HepG2 (cell line): ENCODE results near the gene C16orf95. TPM values are rescaled to one million over a fixed set of nuclear protein-coding genes. Genes with fewer than 3 reads are reported as not detected.

Source experiments
- CHD4 ChIP-seq: fragments of 200-600 bp; sonication (generic); IDR thresholded peaks from 2 replicates; pipeline ENCODE4 v1.7.0; 2017; ENCODE audit warnings: mild to moderate bottlenecking, low read length, borderline replicate concordance
- FOSL2 ChIP-seq: sonication (generic); formaldehyde crosslinking; IDR thresholded peaks from 2 replicates; pipeline ENCODE4 v1.4.0; 2020; ENCODE audit warnings: missing genetic modification reagents
- GABPB1 ChIP-seq: IDR thresholded peaks from 2 replicates; pipeline ENCODE4 v1.6.1; 2016; ENCODE audit warnings: mild to moderate bottlenecking, missing genetic modification reagents, moderate library complexity, missing compliant biosample characterization
- KAT2B ChIP-seq: fragments of 150-350 bp; IDR thresholded peaks from 2 replicates; pipeline ENCODE4 v1.6.1; 2014; ENCODE audit warnings: low read depth, low read length, borderline replicate concordance
- MAFF ChIP-seq: IDR thresholded peaks from 2 replicates; pipeline ENCODE4 v1.6.1; 2011; ENCODE audit warnings: low read depth, low read length, improper control_type of control experiment
- MTA1 ChIP-seq: sonication (generic); formaldehyde crosslinking; IDR thresholded peaks from 2 replicates; pipeline ENCODE4 v1.4.0; 2020; ENCODE audit warnings: missing genetic modification reagents, mild to moderate bottlenecking, borderline replicate concordance
- NFKB2 ChIP-seq: sonication (generic); formaldehyde crosslinking; IDR thresholded peaks from 2 replicates; pipeline ENCODE4 v1.4.0; 2020; ENCODE audit warnings: missing genetic modification reagents, borderline replicate concordance
- PHF5A ChIP-seq: IDR thresholded peaks from one replicate; pipeline ENCODE4 v1.6.1; 2018; ENCODE audit warnings: low read depth, missing genetic modification reagents; ENCODE audit not compliant: unreplicated experiment
- POLR2AphosphoS5 ChIP-seq: IDR thresholded peaks from 2 replicates; pipeline ENCODE4 v1.6.1; 2012; ENCODE audit warnings: low read depth, low read length
- SAFB2 ChIP-seq: sonication (generic); formaldehyde crosslinking; IDR thresholded peaks from 2 replicates; pipeline ENCODE4 v1.5.1; 2020; ENCODE audit warnings: missing genetic modification reagents, low read depth, mild to moderate bottlenecking, borderline replicate concordance
- U2AF2 ChIP-seq: fragments of 200-400 bp; formaldehyde crosslinking; IDR thresholded peaks from 2 replicates; pipeline ENCODE4 v1.6.1; 2017; ENCODE audit warnings: low read depth, mild to moderate bottlenecking, low read length
- ZBTB38 ChIP-seq: sonication (generic); formaldehyde crosslinking; IDR thresholded peaks from 2 replicates; pipeline ENCODE4 v1.5.1; 2020; ENCODE audit warnings: mild to moderate bottlenecking, missing genetic modification reagents
- ZFP36 ChIP-seq: fragments of 150-350 bp; IDR thresholded peaks from 2 replicates; pipeline ENCODE4 v1.6.1; 2018; ENCODE audit warnings: borderline replicate concordance, low read length, low read depth; ENCODE audit not compliant: partially characterized antibody
- ZNF629 ChIP-seq: sonication (generic); formaldehyde crosslinking; conservative IDR thresholded peaks from 2 replicates; pipeline ENCODE4 v1.5.0; 2020; ENCODE audit warnings: missing genetic modification reagents
- polyA plus RNA-seq, 8 experiments: library from polyadenylated mRNA; depleted of rRNA in 3 of 8; stranded (reverse) in 7 of 8; unstranded in 1 of 8; fragments of >200 nt; fragmentation: Illumina TruSeq in 4 of 8; extraction: Trizol in 4 of 8; gene quantifications; 2 replicates each; pipeline versions ENCODE4 v1.2.1 to v1.2.3, GENCODE V29; 2011 to 2016; ENCODE audit warnings: low read depth in 4 of 8, missing spikeins in 1 of 8, mixed read lengths in 1 of 8; ENCODE audit not compliant: insufficient read depth in 1 of 8
- total RNA-seq, 5 experiments: library from RNA; depleted of rRNA; stranded (reverse); fragments of >200 nt; fragmentation: Illumina TruSeq; extraction: Trizol; gene quantifications; 2 replicates each; pipeline ENCODE4 v1.2.3, GENCODE V29; 2016; ENCODE audit warnings: low read depth in 1 of 5
- TF ChIP-seq, protein P1 (sequence below): sonication (generic); formaldehyde crosslinking; IDR thresholded peaks from 2 replicates; pipeline ENCODE4 v1.9.0; 2022; ENCODE audit warnings: missing genetic modification reagents, mild to moderate bottlenecking, borderline replicate concordance
- TF ChIP-seq, protein P2 (sequence below): sonication (generic); formaldehyde crosslinking; IDR thresholded peaks from 2 replicates; pipeline ENCODE4 v1.5.0; 2020; ENCODE audit warnings: missing genetic modification reagents
- TF ChIP-seq, protein P3 (sequence below): sonication (generic); formaldehyde crosslinking; IDR thresholded peaks from 2 replicates; pipeline ENCODE4 v1.5.0; 2020; ENCODE audit warnings: missing genetic modification reagents, mild to moderate bottlenecking, borderline replicate concordance
- TF ChIP-seq, protein P4 (sequence below): sonication (generic); formaldehyde crosslinking; IDR thresholded peaks from 2 replicates; pipeline ENCODE4 v1.5.1; 2020; ENCODE audit warnings: mild to moderate bottlenecking, moderate library complexity, missing genetic modification reagents
- TF ChIP-seq, protein P5 (sequence below): IDR thresholded peaks from 2 replicates; pipeline ENCODE4 v1.6.1; 2018; ENCODE audit warnings: missing genetic modification reagents, mild to moderate bottlenecking, missing compliant biosample characterization
- TF ChIP-seq, protein P6 (sequence below): sonication (generic); formaldehyde crosslinking; IDR thresholded peaks from 2 replicates; pipeline ENCODE4 v1.4.0; 2020; ENCODE audit warnings: mild to moderate bottlenecking, missing genetic modification reagents

The C16orf95 gene
- total and polyA plus RNA-seq, 2 of the 13 experiments (the other 11 are each of a cell fraction or from before 2014, with no cell fraction given) = 2.8 to 8.6 TPM

DNA sequence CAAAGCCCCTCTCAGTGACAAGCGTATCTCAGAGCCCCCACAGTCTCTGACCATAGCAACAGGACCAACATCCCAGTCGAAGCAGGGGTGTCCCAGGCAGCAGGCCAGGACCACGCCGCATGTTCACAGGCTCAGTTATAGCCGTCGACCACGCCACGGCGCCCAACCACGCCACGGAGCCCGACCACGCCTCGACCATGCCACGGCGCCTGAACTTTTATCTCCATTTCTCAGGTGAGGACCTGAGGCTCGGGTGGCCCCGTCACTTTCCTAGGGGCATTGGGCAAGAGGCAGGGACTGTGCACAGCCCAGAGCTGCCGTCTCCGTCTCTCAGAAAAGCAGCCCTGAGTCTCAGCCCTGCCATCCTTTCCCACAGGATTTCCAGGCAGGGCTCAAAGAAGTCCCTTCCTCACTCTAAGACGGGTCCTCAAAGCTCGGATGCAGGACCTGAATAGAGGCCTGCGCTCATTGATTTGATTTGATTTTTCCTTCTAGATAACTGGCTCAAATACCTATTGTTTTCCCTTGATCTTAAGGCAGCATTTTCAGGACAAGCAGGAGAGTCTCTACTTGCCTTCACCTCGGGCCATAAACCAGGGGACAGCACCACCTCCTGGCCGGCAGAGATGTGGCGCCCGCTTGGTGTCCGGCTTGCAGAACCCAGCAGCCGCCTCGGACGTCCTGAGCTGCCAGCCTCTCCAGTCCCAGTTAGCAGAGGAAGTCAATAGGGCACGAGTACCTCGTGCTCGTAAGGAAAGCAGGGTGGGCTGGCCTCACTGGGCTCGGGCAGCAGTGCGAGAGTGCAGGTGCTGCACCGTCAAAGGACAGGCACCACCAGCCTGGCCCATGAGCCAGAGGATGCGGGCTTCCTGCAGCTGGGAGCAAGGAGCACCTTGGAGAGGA is 38.8 kb downstream of the C16orf95 start (continued):
- TF ChIP-seq GABPB1 (CRISPR knock-in tag) (0 out of 2 replicates have a peak, but pooled peaks have one; percentile 32), PHF5A (CRISPR knock-in tag) (no peak), ZBTB38 (no peak), MAFF (no peak), ZNF629 (no peak), ZFP36 (no peak), SAFB2 (no peak), CHD4 (no peak), MTA1 (no peak), FOSL2 (CRISPR knock-in tag) (peak; percentile 26; the same call in 1 of the 2 replicates), POLR2AphosphoS5 (no peak), NFKB2 (CRISPR knock-in tag) (no peak), U2AF2 (no peak), KAT2B (no peak)
- TF ChIP-seq, protein P1, sequence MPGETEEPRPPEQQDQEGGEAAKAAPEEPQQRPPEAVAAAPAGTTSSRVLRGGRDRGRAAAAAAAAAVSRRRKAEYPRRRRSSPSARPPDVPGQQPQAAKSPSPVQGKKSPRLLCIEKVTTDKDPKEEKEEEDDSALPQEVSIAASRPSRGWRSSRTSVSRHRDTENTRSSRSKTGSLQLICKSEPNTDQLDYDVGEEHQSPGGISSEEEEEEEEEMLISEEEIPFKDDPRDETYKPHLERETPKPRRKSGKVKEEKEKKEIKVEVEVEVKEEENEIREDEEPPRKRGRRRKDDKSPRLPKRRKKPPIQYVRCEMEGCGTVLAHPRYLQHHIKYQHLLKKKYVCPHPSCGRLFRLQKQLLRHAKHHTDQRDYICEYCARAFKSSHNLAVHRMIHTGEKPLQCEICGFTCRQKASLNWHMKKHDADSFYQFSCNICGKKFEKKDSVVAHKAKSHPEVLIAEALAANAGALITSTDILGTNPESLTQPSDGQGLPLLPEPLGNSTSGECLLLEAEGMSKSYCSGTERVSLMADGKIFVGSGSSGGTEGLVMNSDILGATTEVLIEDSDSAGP = peak; percentile 66; the same call in 1 of the 2 replicates
- TF ChIP-seq, protein P2, sequence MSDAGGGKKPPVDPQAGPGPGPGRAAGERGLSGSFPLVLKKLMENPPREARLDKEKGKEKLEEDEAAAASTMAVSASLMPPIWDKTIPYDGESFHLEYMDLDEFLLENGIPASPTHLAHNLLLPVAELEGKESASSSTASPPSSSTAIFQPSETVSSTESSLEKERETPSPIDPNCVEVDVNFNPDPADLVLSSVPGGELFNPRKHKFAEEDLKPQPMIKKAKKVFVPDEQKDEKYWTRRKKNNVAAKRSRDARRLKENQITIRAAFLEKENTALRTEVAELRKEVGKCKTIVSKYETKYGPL (CRISPR knock-in tag) = no peak
- TF ChIP-seq, protein P3, sequence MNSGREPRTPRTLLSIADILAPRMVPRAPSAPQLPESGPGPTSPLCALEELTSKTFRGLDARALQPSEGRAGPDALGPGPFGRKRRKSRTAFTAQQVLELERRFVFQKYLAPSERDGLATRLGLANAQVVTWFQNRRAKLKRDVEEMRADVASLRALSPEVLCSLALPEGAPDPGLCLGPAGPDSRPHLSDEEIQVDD = 0 out of 2 replicates have a peak, but pooled peaks have one; percentile 52
- TF ChIP-seq, protein P4, sequence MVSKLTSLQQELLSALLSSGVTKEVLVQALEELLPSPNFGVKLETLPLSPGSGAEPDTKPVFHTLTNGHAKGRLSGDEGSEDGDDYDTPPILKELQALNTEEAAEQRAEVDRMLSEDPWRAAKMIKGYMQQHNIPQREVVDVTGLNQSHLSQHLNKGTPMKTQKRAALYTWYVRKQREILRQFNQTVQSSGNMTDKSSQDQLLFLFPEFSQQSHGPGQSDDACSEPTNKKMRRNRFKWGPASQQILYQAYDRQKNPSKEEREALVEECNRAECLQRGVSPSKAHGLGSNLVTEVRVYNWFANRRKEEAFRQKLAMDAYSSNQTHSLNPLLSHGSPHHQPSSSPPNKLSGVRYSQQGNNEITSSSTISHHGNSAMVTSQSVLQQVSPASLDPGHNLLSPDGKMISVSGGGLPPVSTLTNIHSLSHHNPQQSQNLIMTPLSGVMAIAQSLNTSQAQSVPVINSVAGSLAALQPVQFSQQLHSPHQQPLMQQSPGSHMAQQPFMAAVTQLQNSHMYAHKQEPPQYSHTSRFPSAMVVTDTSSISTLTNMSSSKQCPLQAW (CRISPR knock-in tag) = peak; percentile 78
- TF ChIP-seq, protein P5, sequence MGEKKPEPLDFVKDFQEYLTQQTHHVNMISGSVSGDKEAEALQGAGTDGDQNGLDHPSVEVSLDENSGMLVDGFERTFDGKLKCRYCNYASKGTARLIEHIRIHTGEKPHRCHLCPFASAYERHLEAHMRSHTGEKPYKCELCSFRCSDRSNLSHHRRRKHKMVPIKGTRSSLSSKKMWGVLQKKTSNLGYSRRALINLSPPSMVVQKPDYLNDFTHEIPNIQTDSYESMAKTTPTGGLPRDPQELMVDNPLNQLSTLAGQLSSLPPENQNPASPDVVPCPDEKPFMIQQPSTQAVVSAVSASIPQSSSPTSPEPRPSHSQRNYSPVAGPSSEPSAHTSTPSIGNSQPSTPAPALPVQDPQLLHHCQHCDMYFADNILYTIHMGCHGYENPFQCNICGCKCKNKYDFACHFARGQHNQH (CRISPR knock-in tag) = 0 out of 2 replicates have a peak, but pooled peaks have one; percentile 33
- TF ChIP-seq, protein P6, sequence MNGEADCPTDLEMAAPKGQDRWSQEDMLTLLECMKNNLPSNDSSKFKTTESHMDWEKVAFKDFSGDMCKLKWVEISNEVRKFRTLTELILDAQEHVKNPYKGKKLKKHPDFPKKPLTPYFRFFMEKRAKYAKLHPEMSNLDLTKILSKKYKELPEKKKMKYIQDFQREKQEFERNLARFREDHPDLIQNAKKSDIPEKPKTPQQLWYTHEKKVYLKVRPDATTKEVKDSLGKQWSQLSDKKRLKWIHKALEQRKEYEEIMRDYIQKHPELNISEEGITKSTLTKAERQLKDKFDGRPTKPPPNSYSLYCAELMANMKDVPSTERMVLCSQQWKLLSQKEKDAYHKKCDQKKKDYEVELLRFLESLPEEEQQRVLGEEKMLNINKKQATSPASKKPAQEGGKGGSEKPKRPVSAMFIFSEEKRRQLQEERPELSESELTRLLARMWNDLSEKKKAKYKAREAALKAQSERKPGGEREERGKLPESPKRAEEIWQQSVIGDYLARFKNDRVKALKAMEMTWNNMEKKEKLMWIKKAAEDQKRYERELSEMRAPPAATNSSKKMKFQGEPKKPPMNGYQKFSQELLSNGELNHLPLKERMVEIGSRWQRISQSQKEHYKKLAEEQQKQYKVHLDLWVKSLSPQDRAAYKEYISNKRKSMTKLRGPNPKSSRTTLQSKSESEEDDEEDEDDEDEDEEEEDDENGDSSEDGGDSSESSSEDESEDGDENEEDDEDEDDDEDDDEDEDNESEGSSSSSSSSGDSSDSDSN (CRISPR knock-in tag) = 0 out of 2 replicates have a peak, but pooled peaks have one; percentile 19
